Measurements from ENCODE around the gene HOXB5.

Gene HOXB5

DNA sequence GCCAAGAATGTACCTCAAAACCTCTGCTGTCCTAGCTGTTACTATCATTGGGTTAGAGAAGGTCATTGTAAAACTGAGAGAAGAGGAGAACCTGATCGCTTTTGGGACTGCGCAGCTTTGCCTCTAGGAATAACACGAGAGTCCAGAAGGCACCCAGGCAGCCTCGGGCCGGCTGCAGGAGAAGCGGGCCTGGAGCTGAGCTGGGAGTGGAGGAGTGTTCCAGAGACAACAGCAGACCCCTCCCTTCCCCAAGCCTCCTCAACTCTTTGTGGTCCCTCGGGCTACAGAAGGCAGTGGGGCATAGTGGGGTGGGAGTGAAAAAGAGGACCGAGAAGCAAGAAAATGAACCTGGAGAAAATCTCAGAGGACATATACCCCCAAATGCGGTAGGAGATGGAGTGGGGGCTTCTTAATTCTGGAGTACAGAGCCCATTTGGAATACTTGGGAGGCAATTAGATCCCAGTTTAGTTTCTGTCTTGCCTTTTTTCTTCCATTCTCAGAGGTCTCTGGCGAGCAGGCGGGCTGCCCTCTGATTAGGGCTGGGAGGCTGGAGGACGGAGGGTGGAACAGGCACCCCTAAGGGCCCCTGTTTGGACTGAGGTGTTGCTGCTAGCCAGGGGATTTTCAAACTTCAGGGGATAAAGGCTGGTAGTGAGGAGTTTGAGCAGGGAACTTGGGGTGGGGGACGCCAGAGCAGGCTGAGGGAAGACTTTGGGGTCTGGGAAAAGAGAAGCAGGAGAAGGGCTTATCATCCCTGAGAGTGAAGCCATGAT is 35.3 kb downstream of the HOXB5 start:
- DNase-seq, result no peak

DNA sequence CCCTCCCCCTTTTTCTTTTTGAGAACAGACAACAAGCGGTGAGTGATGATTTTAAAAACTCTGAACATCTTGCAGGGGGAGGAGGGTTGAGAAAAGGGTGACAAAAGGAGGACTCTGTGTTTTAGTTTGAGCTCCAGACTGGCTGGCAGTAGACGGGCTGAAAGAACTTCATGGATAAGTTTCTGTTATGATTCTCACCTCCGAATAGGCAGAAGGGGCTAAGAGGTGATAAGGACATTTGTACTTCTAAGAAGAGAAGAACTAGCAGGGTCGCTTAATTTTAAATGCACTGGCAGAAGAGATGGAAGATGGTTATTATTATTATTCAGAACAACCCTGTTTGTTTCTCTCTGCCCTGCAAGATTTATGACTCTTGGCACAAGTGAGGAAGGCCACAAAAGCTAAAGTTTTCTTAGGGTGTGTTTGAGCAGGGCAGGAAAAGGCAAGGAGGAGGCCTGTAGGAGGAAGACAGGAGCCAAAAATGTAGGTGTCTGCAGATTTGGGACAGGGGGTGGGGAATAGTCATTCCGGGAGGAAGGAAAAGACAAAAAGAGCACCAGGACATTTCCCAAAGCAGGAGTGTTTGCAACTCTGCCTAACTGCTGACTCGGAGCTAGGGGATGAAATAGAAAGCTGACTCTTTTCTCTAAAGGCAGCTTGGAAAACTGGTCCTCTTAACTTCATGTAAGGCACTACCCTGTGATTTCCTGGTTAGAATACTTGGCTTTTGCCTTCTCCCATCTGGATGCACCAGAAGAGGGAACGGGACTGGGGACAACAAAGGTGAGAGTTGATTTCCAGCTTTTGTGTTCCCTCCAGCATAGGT is 36.8 kb downstream of the HOXB5 start:
- no peak for DNase-seq

DNA sequence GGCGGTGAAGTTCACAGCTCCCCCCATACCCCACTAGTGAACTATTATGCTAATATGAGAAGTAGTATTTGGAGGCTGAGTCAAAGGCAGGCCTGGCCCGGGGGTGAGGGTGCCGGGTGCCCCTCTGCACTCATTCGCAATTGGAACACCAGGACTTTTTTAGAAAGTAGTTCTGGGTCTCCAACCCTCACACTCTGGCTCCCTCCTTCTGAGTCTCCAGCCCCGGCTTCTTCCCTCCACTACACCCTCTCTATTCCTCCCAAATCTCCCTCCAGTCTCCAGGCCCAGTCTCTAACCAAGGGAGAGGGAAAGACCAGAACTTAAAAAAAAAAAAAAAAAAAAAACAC is 37.4 kb downstream of the HOXB5 start:
- no peak for DNase-seq

DNA sequence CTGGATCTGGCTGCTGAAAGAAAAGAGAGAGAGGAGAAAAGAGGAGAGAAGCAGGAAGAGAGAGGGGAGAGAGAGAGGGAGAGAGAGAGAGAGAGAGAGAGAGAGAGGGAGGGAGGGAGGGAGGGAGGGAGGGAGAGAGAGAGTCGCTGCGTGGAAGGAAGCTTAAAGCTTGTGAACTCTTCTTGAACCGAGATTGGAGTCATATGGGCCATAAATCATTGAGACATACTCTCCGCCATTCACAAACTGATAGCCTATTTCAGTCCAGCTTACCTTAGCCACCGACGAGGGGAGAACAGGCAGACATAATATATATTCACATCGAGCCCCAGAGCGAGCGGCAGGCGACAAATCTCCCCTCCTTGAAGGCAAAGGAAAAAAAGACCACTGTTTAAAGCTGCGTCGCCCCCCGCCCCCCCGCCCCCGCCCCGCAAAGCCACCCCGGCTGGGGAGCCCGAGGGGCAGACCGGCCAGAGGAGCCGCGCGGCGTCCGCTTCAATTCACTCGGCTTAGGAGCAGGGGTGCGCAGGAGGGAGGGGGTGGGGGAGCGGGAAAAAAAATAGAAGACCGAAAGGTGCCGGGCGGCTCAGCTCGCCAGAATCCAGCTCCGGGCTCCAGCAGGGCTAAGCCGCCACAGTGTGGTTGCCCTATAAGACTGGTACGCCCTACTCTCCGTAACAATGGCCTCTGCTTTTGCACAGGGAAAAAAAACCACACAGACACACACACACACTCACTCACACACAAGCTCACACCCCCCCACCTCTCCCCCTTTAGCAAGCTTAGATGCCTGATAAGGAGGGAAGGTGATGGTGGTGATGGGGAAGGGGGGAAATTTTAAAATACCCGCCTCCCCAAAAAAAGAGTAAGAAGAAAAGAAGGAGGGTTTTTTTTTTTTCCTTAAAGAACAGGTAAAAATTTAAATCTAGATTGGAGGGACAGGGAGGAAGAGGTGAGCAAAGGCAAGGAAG is 38.0 kb downstream of the HOXB5 start:
- DNase-seq, result no peak

DNA sequence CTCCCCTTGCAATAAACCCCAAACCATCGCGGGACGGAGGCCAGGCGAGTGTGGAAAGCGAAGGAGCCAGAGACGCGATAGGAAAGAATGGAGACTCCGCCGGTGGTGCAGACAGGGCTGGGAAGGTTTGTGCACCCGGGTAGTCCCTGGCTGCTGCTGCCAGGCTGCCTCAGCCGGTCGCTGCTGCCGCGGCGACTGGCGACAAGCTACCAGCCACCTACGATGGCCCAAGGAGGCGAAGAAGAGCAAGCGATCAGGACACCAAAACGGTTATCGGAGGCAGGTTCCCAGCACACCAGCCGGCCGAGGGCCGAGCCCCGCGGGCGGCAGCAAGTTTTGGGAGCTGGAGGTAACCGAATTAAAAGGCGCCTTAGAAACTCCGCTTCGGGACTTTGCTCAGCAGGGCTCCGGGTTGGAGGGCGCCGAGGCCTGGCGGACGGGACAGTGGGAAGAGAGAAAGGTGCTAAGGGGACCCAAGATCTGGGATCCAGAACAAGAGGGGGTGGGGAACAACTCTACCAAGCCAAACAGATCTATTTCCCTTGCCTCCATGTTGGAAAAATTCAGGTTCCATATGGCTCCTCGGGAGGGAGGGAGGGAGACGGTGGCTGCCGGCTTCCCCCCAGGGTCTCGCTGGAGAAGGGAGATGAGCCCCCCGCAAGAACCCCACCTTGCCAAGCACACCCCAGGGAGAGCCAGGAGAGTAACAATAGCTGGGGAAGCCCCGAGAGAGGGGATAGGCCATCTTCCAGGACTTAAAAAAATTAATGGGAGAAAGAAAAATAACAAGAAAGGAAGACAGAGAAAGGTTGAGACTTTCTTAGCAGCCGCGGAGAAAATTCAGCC is 38.9 kb downstream of the HOXB5 start:
- DNase-seq, result no peak

DNA sequence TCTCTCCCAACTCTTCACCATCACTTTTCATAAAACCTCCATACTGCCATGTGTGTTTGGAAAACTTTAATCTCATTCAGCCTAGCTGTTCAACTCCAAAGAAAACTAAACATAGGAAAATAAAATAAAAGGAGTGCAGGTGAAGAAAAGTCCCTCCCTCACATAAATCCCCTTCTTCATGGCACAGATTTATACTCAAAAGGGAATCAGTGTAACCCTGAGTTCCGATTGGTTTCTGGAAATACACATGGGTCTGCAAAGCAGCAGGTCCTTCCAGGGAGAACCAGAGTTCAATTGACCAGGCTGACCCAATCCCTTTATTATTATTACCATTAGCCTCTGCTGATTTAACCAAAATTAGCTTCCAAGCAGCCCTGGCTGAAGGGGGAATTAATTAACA is 39.8 kb downstream of the HOXB5 start:
- DNase-seq, result no peak

DNA sequence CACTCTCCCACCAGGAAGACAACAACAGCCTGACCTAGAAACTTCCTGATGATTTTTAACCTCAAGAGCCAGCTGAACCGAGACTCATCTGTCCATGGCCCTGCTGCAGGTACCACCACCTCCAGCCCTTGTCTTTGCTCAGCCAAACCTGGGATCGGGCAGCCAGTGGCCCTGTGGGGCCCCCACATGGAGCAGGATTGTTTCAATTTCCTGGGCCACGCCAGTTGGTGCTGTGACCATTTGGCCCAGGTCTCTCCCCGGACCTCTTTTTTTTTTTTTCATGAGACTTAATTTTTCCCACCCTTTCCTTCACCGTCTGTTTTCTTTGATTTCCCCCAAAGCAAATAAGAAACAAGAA is 40.4 kb downstream of the HOXB5 start:
- DNase-seq, result no peak

DNA sequence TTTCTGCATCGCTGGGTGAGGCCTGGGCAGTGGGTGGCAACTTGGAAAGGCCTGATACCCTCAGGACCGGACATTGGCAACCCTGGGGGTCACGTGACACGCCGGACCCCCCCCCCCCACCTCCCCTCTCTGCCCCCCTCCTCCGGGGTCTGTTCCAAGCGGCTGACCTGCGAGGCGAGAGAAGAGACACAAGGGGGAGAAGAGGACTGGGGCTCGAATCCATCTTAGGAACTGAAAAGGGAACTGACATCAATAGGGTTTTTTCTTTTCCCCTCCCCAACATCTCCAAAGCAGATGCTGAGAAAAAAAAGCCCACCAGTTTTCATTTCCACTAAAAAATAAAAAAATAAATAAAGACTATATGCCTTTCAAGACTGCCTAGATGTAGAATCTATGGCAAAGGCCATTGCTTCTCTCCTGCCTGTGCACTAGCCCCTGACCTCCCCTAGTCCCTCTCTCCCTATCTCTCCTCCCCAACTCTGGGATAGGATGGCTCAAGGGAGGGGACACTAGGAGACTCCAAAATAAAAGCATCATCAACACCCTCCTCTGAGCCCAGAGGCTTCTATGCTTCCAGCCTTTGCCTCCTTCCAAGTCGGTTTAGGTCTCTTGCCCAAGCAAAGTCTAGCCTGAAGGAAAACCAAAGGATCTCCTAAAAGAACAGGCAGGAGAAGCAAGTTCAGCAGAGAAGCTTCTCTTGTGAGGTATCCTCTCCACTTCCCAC is 41.0 kb downstream of the HOXB5 start:
- no peak for DNase-seq

DNA sequence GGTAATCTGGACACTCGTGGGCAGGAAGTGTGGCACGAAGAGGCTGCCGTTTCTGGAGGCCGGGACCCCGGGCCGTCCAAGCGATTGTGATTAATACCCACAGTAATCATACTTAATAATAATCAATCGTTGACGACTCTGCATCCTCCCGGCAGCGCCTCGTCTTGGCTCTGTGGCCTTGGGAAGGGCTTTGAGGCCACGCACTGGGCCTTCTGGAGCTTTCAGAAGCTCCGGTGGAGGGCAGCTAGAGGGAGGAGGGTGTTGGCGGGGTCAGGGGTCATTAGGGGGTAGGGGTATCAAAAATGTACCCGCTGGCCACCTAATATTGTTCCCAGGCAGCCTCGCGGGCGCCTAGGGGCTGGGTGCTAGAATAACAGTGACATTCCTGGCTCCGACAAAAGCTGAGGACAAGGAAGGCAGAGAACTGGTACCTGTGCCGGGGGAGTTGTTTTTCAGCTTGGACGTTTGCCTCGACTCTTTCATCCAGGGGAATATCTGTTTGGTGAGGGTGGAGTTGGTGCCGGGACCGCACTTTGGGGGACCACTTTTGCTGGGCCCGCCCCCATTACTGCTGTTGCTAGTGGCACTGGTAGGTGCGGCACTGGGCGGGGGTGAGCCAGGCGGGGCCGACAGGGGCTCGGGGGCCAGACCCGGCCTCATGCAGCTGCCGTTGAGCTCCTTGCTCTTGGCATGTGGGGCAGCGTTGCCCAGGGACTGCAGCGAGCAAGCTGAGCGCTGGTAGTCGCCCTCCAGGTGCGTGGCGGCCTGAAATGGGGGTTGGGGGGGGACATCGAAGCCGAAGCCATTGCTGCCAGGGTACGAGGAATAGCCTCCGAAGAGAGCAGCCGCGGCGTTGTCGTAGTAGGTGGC is 41.7 kb downstream of the HOXB5 start:
- DNase-seq, result no peak

DNA sequence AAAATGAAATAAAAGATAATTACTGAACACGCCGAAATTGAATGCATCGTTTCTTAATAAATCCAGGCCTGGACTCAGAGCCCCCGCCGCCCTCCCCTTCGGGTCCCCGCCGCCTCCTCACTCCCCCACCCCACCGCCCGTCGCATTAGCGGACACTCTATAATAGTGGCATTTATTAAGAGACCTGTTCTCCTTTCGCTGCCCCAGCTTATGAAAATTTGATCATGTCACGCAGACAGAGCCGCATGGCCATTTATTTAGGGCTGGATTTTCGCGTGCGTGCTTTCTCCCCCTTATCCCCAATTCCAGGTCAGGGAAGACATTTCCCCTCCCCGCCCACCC is 42.4 kb downstream of the HOXB5 start:
- no peak for DNase-seq

DNA sequence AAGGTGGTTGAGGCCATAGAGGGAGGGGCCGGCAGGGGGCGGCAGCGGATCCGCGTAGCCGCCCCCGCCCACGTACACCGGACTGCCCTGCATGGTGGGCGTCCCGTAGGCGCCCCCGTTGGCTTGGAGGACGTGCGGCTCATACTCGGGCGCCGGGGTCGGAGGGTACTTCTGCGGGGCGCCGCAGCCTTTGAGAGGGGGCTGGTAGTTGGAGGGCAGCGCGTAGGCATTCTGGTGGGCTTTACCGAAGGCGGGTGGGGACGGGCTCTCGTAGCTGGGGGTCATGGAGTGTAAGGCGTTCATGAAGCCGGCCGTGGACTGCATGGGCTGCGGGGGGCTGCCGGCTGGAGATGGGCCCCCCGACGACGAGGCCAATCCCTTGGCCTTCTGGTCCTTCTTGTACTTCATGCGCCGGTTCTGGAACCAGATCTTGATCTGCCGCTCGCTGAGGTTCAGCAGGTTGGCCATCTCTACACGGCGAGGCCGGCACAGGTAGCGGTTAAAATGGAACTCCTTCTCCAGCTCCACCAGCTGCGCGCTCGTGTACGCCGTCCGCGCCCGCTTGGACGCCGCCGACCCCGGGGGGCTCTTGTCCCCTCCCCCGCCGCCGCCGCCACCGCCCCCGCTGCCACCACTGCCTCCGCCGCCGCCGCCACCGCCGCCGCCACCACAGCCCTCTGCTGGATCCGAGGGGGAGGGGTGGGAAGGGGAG is 42.9 kb downstream of the HOXB5 start:
- no peak for DNase-seq

DNA sequence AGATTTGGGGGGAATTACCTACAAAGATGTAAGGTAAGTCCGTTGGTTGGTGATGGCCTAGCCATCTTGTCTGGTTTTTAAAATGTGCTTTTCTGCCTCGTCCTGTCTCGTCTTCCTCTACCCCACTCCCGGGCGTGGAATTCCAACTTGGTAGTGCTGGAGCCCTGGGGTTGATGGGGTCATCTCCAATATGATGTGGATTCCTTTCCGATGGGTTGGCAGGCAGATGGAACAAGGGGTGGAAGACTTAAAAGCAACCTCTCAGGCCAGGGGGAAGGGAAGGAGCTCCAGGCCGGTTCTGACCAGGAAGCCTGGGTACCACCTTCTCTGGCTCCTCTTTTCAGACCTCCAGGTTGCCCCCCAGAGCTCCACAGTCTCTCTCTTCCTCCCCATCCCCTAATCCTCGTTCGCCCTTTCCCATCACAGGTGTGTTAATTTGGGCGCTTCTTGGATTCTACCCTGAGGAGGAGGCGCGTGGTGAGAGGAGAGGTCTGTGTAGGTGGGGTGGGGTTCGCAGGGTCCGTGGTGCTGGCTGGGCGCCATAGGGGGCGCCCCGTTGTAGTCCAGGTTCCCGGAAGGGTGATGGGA is 43.6 kb downstream of the HOXB5 start:
- DNase-seq, result no peak

DNA sequence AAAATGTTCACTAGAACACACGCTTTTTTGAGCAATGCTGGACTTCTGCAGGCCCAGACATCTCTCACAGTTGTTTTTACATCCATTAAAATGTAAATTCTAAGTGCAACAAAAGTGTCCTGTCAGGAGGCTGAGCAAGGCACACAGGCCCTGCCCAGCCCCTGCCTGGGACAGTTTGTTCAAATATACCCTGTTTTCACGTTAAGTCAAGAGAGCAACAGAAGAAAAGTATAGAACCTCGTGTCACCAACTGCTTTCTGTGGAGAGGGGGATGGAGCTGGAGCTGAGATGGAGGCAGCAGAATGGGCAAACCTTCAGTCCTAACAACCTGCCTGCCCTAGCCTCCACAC is 44.3 kb downstream of the HOXB5 start:
- DNase-seq, result no peak

DNA sequence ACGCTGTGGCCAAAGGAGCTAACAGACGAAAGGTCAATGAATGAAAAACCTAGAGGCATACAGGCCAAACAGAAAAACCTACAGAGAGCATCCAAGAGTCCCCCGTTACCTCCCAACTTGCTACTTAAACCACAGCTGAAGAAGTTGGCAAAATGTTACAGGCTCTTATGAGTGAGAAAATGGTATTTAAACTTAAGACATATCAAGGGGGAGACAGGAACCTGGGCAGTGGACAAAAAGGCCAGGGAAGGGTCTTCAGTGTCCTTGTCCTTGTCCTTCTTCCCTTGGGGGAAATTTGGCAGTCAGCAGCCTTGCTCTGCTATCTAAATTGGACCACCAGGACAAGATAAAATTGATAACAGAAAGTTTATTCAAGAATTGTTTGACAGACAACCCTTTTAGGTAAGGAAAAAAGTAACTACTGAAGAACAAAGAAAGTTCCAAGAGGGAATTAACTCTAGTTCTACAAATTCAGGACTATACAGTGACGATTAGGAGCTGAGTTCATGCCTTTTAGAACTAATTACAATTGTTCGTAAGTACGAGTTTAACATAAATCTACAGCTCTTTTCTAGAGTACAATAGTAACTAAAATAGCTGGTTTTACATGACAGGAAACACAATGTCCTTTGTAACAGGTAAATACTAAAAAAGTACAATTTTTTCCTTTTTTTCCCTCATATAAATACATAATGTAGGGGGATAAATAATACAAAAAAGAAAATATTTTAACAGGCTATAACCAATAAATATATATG is 44.9 kb downstream of the HOXB5 start:
- no peak for DNase-seq

DNA sequence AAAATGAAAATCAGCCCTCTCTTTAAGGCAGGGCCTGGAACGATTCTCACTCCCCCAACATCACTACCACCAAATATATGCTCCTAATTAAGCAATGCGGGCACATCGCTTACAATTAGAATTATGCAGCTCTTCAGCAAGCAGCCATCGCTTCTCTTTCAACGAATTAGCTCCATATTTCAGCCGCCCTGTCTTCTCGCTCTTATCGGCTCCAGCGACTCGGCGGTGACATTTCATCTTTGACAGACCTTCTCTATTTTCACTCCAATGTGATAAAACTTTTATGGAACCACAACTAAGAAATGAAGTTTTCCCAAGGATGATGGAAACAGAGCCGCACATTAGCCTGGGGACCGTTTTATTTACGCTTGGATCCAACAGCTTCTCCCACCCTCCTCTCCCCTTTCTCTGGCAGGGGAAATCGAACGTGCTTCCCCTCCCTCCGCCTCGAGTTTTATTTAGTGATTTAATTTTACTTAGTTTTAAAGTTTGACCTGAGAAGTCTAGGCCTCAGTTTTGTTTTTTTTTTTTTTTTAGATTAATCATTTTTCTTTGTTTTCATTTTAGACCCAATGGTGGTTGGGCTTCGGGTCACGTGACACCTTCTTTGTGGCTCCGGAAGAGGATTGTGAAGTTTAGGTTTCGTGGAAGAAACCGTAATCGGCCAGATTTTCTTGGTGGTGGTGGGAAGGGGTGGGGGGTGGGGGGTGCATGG is 45.6 kb downstream of the HOXB5 start:
- DNase-seq, result no peak

DNA sequence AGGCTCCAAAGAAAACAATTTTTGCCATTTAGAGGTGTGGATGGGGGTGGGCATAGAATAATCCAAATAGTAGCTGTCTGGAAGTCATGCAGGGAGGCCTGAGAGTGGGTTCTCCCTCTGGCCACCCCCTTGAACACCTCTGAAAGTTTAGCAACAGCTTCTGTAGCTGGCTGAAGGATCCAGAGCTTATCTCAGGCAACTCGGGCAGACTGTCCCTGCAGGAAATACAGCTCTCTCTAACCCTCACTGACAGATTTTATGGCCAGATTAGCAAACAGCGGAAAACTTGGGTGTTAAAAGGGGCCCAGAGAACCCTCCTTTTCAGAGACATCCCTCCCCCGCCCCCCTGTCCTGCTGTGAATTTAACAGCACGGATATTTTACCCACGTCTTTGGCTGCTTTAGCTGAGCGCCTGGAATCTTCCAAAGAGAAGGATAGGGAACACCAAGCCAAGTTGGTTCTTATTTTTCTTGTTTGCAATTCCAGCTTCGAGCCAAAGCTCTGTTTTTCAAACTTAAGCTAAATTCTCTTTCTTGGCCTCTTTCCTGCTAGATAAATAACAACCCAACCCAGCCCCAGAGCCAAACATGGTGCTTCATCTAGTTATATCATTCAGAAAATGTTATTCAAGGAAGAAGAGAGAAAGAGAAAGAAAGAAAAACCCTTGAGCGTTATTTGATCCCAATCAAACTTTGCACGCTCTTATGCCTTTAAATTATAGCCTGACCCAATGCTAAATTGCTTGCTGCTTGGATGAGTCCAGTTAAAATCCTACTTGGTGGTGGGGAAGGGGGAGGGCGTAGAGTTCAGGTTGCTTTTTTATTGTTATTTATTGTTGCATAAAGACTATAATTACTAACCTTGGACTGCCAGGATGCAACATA is 46.4 kb downstream of the HOXB5 start:
- no peak for DNase-seq

All from stimulated activated CD4-positive, alpha-beta T cell treated with anti-CD3 and anti-CD28 coated beads, Interleukin-12 subunit alpha, Interleukin-12 subunit beta, amount 100 ng/mL, for 4 hours (primary cell).